ENCODE data around the gene GALNT14.

DNA sequence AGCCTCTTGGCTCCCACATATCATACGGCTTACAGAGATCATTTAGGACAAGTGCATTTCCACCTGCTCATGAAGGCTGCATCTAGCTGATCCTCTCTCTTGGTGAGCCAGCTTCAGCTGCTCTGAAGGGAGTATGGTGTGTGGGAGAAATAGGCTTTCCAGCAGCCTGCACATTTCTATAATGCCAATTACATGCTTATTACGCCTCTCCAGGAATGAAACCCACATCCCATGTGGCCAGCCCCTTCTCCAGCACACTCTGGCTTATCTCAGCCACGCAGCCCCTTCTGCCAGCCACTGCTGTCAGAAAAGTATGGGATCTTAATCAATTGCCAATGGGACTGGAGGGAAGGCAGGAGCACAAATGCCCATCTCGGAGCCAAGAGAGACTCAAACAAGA is 117.5 kb downstream of the GALNT14 start:
- TF ChIP-seq, protein P1, sequence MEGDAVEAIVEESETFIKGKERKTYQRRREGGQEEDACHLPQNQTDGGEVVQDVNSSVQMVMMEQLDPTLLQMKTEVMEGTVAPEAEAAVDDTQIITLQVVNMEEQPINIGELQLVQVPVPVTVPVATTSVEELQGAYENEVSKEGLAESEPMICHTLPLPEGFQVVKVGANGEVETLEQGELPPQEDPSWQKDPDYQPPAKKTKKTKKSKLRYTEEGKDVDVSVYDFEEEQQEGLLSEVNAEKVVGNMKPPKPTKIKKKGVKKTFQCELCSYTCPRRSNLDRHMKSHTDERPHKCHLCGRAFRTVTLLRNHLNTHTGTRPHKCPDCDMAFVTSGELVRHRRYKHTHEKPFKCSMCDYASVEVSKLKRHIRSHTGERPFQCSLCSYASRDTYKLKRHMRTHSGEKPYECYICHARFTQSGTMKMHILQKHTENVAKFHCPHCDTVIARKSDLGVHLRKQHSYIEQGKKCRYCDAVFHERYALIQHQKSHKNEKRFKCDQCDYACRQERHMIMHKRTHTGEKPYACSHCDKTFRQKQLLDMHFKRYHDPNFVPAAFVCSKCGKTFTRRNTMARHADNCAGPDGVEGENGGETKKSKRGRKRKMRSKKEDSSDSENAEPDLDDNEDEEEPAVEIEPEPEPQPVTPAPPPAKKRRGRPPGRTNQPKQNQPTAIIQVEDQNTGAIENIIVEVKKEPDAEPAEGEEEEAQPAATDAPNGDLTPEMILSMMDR (IDR thresholded peaks at IDR 0.05) = no peak
- TF ChIP-seq POLR2A (IDR thresholded peaks at IDR 0.05) = no peak
